Activated CD4-positive, alpha-beta memory T cell treated with anti-CD3 and anti-CD28 coated beads for 36 hours (primary cell): ENCODE results near the gene GSG1L. TPM values are rescaled to one million over a fixed set of nuclear protein-coding genes. Genes with fewer than 3 reads are reported as not detected.

Experiments
- CTCF ChIA-PET: fragments of 350-600 bp; sonication (Branson Sonifier 250); formaldehyde crosslinking; loops from one replicate; lab custom pipeline; 2021; ENCODE audit warnings: antibody characterized with exemption, inconsistent platforms; lab: Charles Lee
- POLR2A ChIA-PET: fragments of 350-600 bp; sonication (Branson Sonifier 250); formaldehyde crosslinking; loops from one replicate; lab custom pipeline; 2021; ENCODE audit warnings: antibody characterized with exemption; lab: Charles Lee
- DNase-seq: peaks from one replicate; pipeline ENCODE4 v3.0.0-alpha.2; 2020
- H3K27ac Mint-ChIP-seq: one replicate; pipeline ENCODE4 v1.8.0; 2021; ENCODE audit warnings: mixed read lengths
- H3K27me3 Mint-ChIP-seq: one replicate; pipeline ENCODE4 v1.8.0; 2021; ENCODE audit warnings: mixed read lengths
- H3K36me3 Mint-ChIP-seq: one replicate; pipeline ENCODE4 v1.8.0; 2021; ENCODE audit warnings: mixed read lengths
- H3K4me1 Mint-ChIP-seq: one replicate; pipeline ENCODE4 v1.8.0; 2021; ENCODE audit warnings: low read depth, mixed read lengths
- H3K4me3 Mint-ChIP-seq: one replicate; pipeline ENCODE4 v1.8.0; 2021; ENCODE audit warnings: mild to moderate bottlenecking, mixed read lengths
- H3K9me3 Mint-ChIP-seq: one replicate; pipeline ENCODE4 v1.8.0; 2021; ENCODE audit warnings: mixed read lengths
- intact Hi-C: fragments of 100-400 bp; cut with micrococcal nuclease; formaldehyde crosslinking; loops from one replicate; pipeline ENCODE4 v1.15.1; 2023
- total RNA-seq, 2 experiments: library from RNA; stranded (reverse); gene quantifications; one replicate each; pipeline ENCODE4 v1.2.3, GENCODE V29; 2021

GSG1L gene
- total RNA-seq, 2 experiments from 2014 or later, result 0.26 to 0.44 TPM

- Mint-ChIP-seq H3K9me3 (no peaks in the 10 kb centered on the region), H3K27ac (no peak overlapping the region), H3K36me3 (peaks cover 70% of the 10 kb centered on the region)
These were observed 38.0 kb upstream of the GSG1L start for GRCh38 chr16:28101533-28101890.

GRCh38 chr16:28100810-28101532 is 37.5 kb upstream of the GSG1L start:
- POLR2A ChIA-PET, result interaction anchor here (1.5 kb wide), 1 partner anchor 12 kb away, joined by 3 read pairs; no protein-coding TSS in a partner anchor
- Mint-ChIP-seq H3K9me3 (no peaks in the 10 kb centered on the region), H3K36me3 (peaks cover 66% of the 10 kb centered on the region), H3K4me3 (no peak overlapping the region), H3K4me1 (no peaks in the 10 kb centered on the region), H3K27me3 (no peaks in the 10 kb centered on the region), H3K27ac (no peak overlapping the region)
- DNase-seq, result no peak
- intact Hi-C loops, result no loop called here
- CTCF ChIA-PET, result interaction anchor here (1.1 to 1.2 kb wide), 2 partner anchors 117 kb away, joined by 3 to 5 read pairs; no protein-coding TSS in a partner anchor

More at GRCh38 chr16:28101533-28101890, 38.0 kb upstream of the GSG1L start:
- intact Hi-C loops, result no loop called here
- H3K4me1 Mint-ChIP-seq, result no peaks in the 10 kb centered on the region
- H3K27me3 Mint-ChIP-seq, result no peaks in the 10 kb centered on the region
- no peak for DNase-seq
- no peak overlapping the region for H3K4me3 Mint-ChIP-seq
- CTCF ChIA-PET, result interaction anchor here (1.2 kb wide), 1 partner anchor 116 kb away, joined by 5 read pairs; no protein-coding TSS in a partner anchor
- POLR2A ChIA-PET, result interaction anchor here (1.5 kb wide), 1 partner anchor 11 kb away, joined by 3 read pairs; no protein-coding TSS in a partner anchor

- Mint-ChIP-seq H3K27ac (no peak overlapping the region), H3K4me3 (no peak overlapping the region), H3K9me3 (no peaks in the 10 kb centered on the region), H3K36me3 (peaks cover 53% of the 10 kb centered on the region), H3K27me3 (no peaks in the 10 kb centered on the region), H3K4me1 (no peaks in the 10 kb centered on the region)
- ChIA-PET POLR2A (no interaction called here), CTCF (interaction anchor here (0.6 to 1.1 kb wide), 2 partner anchors 41 to 118 kb away, joined by 3 read pairs; no protein-coding TSS in a partner anchor)
- no peak for DNase-seq
- intact Hi-C loops, result no loop called here
These were observed 35.7 kb upstream of the GSG1L start for GRCh38 chr16:28098959-28099945.

- CTCF ChIA-PET, result interaction anchor here (0.6 kb wide), 1 partner anchor 42 kb away, joined by 3 read pairs; no protein-coding TSS in a partner anchor
- Mint-ChIP-seq H3K27me3 (no peaks in the 10 kb centered on the region), H3K4me1 (no peaks in the 10 kb centered on the region), H3K27ac (no peak overlapping the region), H3K9me3 (no peaks in the 10 kb centered on the region), H3K4me3 (no peak overlapping the region), H3K36me3 (peaks cover 44% of the 10 kb centered on the region)
- POLR2A ChIA-PET, result no interaction called here
- intact Hi-C loops, result no loop called here
- no peak for DNase-seq
These were observed 34.9 kb upstream of the GSG1L start for GRCh38 chr16:28098171-28098958.

GRCh38 chr16:28096983-28097899 is 33.7 kb upstream of the GSG1L start:
- CTCF ChIA-PET, result no interaction called here
- H3K36me3 Mint-ChIP-seq, result peaks cover 38% of the 10 kb centered on the region

GRCh38 chr16:28093385-28093725 is 29.8 kb upstream of the GSG1L start:
- no peak for DNase-seq
- Mint-ChIP-seq H3K36me3 (peaks cover 12% of the 10 kb centered on the region), H3K27me3 (no peaks in the 10 kb centered on the region), H3K4me3 (no peak overlapping the region), H3K4me1 (no peaks in the 10 kb centered on the region), H3K9me3 (no peaks in the 10 kb centered on the region), H3K27ac (no peak overlapping the region)
- intact Hi-C loops, result no loop called here
- CTCF ChIA-PET, result interaction anchor here (1.2 kb wide), 1 partner anchor 124 kb away, joined by 3 read pairs; no protein-coding TSS in a partner anchor
- POLR2A ChIA-PET, result interaction anchor here (0.6 kb wide), 1 partner anchor 1034 kb away, joined by 3 read pairs; no protein-coding TSS in a partner anchor

More at GRCh38 chr16:28096983-28097899, 33.7 kb upstream of the GSG1L start:
- no peaks in the 10 kb centered on the region for H3K27me3 Mint-ChIP-seq
- H3K9me3 Mint-ChIP-seq, result no peaks in the 10 kb centered on the region
- no peak overlapping the region for H3K4me3 Mint-ChIP-seq
- intact Hi-C loops, result no loop called here
- DNase-seq, result no peak
- POLR2A ChIA-PET, result no interaction called here
- no peaks in the 10 kb centered on the region for H3K4me1 Mint-ChIP-seq
- no peak overlapping the region for H3K27ac Mint-ChIP-seq

GRCh38 chr16:28092721-28093384 is 29.3 kb upstream of the GSG1L start:
- Mint-ChIP-seq H3K4me1 (no peaks in the 10 kb centered on the region), H3K36me3 (peaks cover 7% of the 10 kb centered on the region), H3K4me3 (no peak overlapping the region), H3K27me3 (no peaks in the 10 kb centered on the region), H3K9me3 (no peaks in the 10 kb centered on the region), H3K27ac (no peak overlapping the region)
- intact Hi-C loops, result no loop called here
- ChIA-PET POLR2A (interaction anchor here (0.6 kb wide), 1 partner anchor 1033 kb away, joined by 3 read pairs; no protein-coding TSS in a partner anchor), CTCF (interaction anchor here (1.2 kb wide), 1 partner anchor 125 kb away, joined by 3 read pairs; no protein-coding TSS in a partner anchor)
- DNase-seq, result no peak

GRCh38 chr16:28091656-28092055 is 28.1 kb upstream of the GSG1L start:
- ChIA-PET POLR2A (no interaction called here), CTCF (interaction anchor here (1.6 kb wide), 1 partner anchor 119 kb away, joined by 4 read pairs; no protein-coding TSS in a partner anchor)
- intact Hi-C loops, result no loop called here
- Mint-ChIP-seq H3K36me3 (no peaks in the 10 kb centered on the region), H3K4me3 (no peak overlapping the region), H3K9me3 (no peaks in the 10 kb centered on the region), H3K4me1 (no peaks in the 10 kb centered on the region), H3K27me3 (no peaks in the 10 kb centered on the region), H3K27ac (no peak overlapping the region)
- DNase-seq, result no peak

GRCh38 chr16:28090646-28091377 is 27.3 kb upstream of the GSG1L start:
- ChIA-PET CTCF (interaction anchor here (1.6 kb wide), 1 partner anchor 118 kb away, joined by 4 read pairs; no protein-coding TSS in a partner anchor), POLR2A (interaction anchor here (0.6 kb wide), 1 partner anchor 120 kb away, joined by 3 read pairs; no protein-coding TSS in a partner anchor)
- no peaks in the 10 kb centered on the region for H3K9me3 Mint-ChIP-seq
- H3K36me3 Mint-ChIP-seq, result no peaks in the 10 kb centered on the region
- H3K4me3 Mint-ChIP-seq, result no peak overlapping the region
- no peak overlapping the region for H3K27ac Mint-ChIP-seq
- no peak for DNase-seq
- no peaks in the 10 kb centered on the region for H3K27me3 Mint-ChIP-seq
- intact Hi-C loops, result no loop called here
- no peaks in the 10 kb centered on the region for H3K4me1 Mint-ChIP-seq
